GM23338 (cell line): ENCODE data around the gene CPT1A. TPM values are rescaled to one million over a fixed set of nuclear protein-coding genes. Genes with fewer than 3 reads are reported as not detected.

Source experiments
- ATAC-seq: fragments of 200-7000 bp; cut with Tn5 transposase; 3 replicates; pipeline ENCODE4 v1.9.1; 2020
- DNase-seq: peaks from one replicate; pipeline ENCODE4 v3.0.0-alpha.2; 2015; ENCODE audit warnings: low spot score
- H2AFZ ChIP-seq: fragments of 200-600 bp; sonication (generic); 2 replicates; pipeline ENCODE4 v1.8.0; 2016; ENCODE audit warnings: antibody characterized with exemption, mild to moderate bottlenecking, moderate library complexity
- H3F3A ChIP-seq: fragments of 200-600 bp; sonication (generic); replicated peaks from 2 replicates; pipeline ENCODE4 v1.8.0; 2017; ENCODE audit warnings: antibody characterized with exemption, mixed run types, low read depth
- H3K27ac ChIP-seq: fragments of 200-600 bp; sonication (generic); 2 replicates; pipeline ENCODE4 v1.6.1; 2016; ENCODE audit warnings: low read depth
- H3K27me3 ChIP-seq: fragments of 200-600 bp; sonication (generic); 2 replicates; pipeline ENCODE4 v1.8.0; 2016; ENCODE audit warnings: mild to moderate bottlenecking, mixed run types, moderate library complexity; ENCODE audit not compliant: insufficient read depth
- H3K36me3 ChIP-seq: fragments of 200-600 bp; sonication (generic); 2 replicates; pipeline ENCODE4 v1.8.0; 2016; ENCODE audit warnings: mild to moderate bottlenecking; ENCODE audit not compliant: insufficient read depth
- H3K4me1 ChIP-seq: fragments of 200-600 bp; sonication (generic); 2 replicates; pipeline ENCODE4 v1.8.0; 2016; ENCODE audit warnings: mild to moderate bottlenecking, moderate library complexity; ENCODE audit not compliant: insufficient read depth
- H3K4me2 ChIP-seq: fragments of 200-600 bp; sonication (generic); 2 replicates; pipeline ENCODE4 v1.7.1; 2017; ENCODE audit warnings: mixed run types
- H3K4me3 ChIP-seq: fragments of 200-600 bp; sonication (generic); 2 replicates; pipeline ENCODE4 v1.6.1; 2016; ENCODE audit warnings: mixed run types
- H3K79me2 ChIP-seq: fragments of 200-600 bp; sonication (generic); replicated peaks from 2 replicates; pipeline ENCODE4 v1.8.0; 2017; ENCODE audit warnings: mild to moderate bottlenecking; ENCODE audit not compliant: insufficient read depth
- H3K9me2 ChIP-seq: fragments of 200-600 bp; sonication (generic); 2 replicates; pipeline ENCODE4 v1.8.0; 2017; ENCODE audit not compliant: insufficient read depth
- H4K20me1 ChIP-seq: fragments of 200-600 bp; sonication (generic); replicated peaks from 2 replicates; pipeline ENCODE4 v1.8.0; 2017; ENCODE audit warnings: mild to moderate bottlenecking; ENCODE audit not compliant: insufficient read depth
- H3K27ac Mint-ChIP-seq: 2 replicates; pipeline ENCODE4 v1.8.0; 2020; ENCODE audit warnings: inconsistent platforms, mild to moderate bottlenecking, moderate library complexity, mixed read lengths
- H3K27me3 Mint-ChIP-seq: 3 replicates; pipeline ENCODE4 v1.8.0; 2022; ENCODE audit warnings: low read depth, mild to moderate bottlenecking, moderate library complexity, mixed read lengths, inconsistent platforms; ENCODE audit not compliant: insufficient read depth, poor library complexity
- H3K36me3 Mint-ChIP-seq: 3 replicates; pipeline ENCODE4 v1.8.0; 2021; ENCODE audit warnings: low read depth, mild to moderate bottlenecking, inconsistent platforms, moderate library complexity, mixed read lengths
- H3K4me1 Mint-ChIP-seq: 3 replicates; pipeline ENCODE4 v1.8.0; 2020; ENCODE audit warnings: mild to moderate bottlenecking, inconsistent platforms, mixed read lengths
- H3K4me3 Mint-ChIP-seq: 3 replicates; pipeline ENCODE4 v1.8.0; 2021; ENCODE audit warnings: moderate library complexity, mild to moderate bottlenecking, inconsistent platforms, mixed read lengths
- H3K9me3 Mint-ChIP-seq: 3 replicates; pipeline ENCODE4 v1.8.0; 2020; ENCODE audit warnings: moderate library complexity, mild to moderate bottlenecking, inconsistent platforms, mixed read lengths
- CREB1 ChIP-seq: fragments of 250-450 bp; sonication (Bioruptor Pico); IDR thresholded peaks from 2 replicates; pipeline ENCODE4 v1.5.0; 2020; ENCODE audit warnings: low read depth, mild to moderate bottlenecking, moderate library complexity
- CTCF ChIP-seq, 2 experiments: fragments of 200-600 bp in 1 of 2; sonication (generic) in 1 of 2; conservative IDR thresholded peaks; 2 replicates each; pipeline versions ENCODE4 v1.5.1 to v1.6.1; 2016 to 2017; ENCODE audit warnings: antibody characterized with exemption in 2 of 2, low read depth in 2 of 2, mild to moderate bottlenecking in 2 of 2, moderate library complexity in 1 of 2
- ETS1 ChIP-seq: IDR thresholded peaks from 2 replicates; pipeline ENCODE4 v1.6.1; 2016; ENCODE audit warnings: antibody characterized with exemption
- EZH2 ChIP-seq: fragments of 200-600 bp; sonication (generic); IDR thresholded peaks from one replicate; pipeline ENCODE4 v1.8.0; 2017; ENCODE audit warnings: antibody characterized with exemption, mild to moderate bottlenecking, low read depth; ENCODE audit not compliant: unreplicated experiment
- EZH2phosphoT487 ChIP-seq: fragments of 200-600 bp; sonication (generic); IDR thresholded peaks from one replicate; pipeline ENCODE4 v1.8.1; 2018; ENCODE audit warnings: antibody characterized with exemption; ENCODE audit not compliant: unreplicated experiment
- JUNB ChIP-seq: IDR thresholded peaks from one replicate; pipeline ENCODE4 v1.6.1; 2016; ENCODE audit warnings: antibody characterized with exemption; ENCODE audit not compliant: unreplicated experiment
- NANOG ChIP-seq: IDR thresholded peaks from 2 replicates; pipeline ENCODE4 v1.6.1; 2016; ENCODE audit warnings: antibody characterized with exemption, borderline replicate concordance
- POLR2AphosphoS5 ChIP-seq: IDR thresholded peaks from 2 replicates; pipeline ENCODE4 v1.6.1; 2016; ENCODE audit warnings: antibody characterized with exemption, low read depth
- REST ChIP-seq: IDR thresholded peaks from one replicate; pipeline ENCODE4 v1.6.1; 2018; ENCODE audit warnings: antibody characterized with exemption; ENCODE audit not compliant: unreplicated experiment
- STAT1 ChIP-seq: IDR thresholded peaks from one replicate; pipeline ENCODE4 v1.6.1; 2016; ENCODE audit warnings: antibody characterized with exemption; ENCODE audit not compliant: unreplicated experiment
- ZNF114 ChIP-seq: fragments of 250-450 bp; sonication (Bioruptor Pico); IDR thresholded peaks from 2 replicates; pipeline ENCODE4 v1.5.0; 2020; ENCODE audit warnings: mild to moderate bottlenecking, moderate library complexity
- ZNF331 ChIP-seq: fragments of 250-450 bp; sonication (Bioruptor Pico); IDR thresholded peaks from 2 replicates; pipeline ENCODE4 v1.5.0; 2020; ENCODE audit warnings: low read depth, mild to moderate bottlenecking, moderate library complexity
- polyA plus RNA-seq: library from polyadenylated mRNA; unstranded; fragments of >200 nt; fragmentation: Nextera tagmentation; extraction: Ambion mirVana; gene quantifications from 2 replicates; pipeline ENCODE4 v1.2.1, GENCODE V29; 2016
- total RNA-seq: library from RNA; depleted of rRNA; stranded (reverse); fragments of >200 nt; shearing (Covaris generic); gene quantifications from 2 replicates; pipeline ENCODE4 v1.2.3, GENCODE V29; 2014

Gene CPT1A
- total and polyA plus RNA-seq, 2 experiments from 2014 or later = 2.6 to 9.5 TPM

- H3K27me3 Mint-ChIP-seq = peaks cover 13% of the 10 kb centered on the region
- TF ChIP-seq STAT1 (no peak), JUNB (no peak), CTCF (conservative IDR thresholded peaks at IDR 0.05; ENCODE audit: low read depth in 2 of 2) (no peak), POLR2AphosphoS5 (no peak), CREB1 (no peak), REST (no peak), ETS1 (no peak)
- peaks cover 56% of the 10 kb centered on the region for H3K36me3 Mint-ChIP-seq
- Histone ChIP-seq H3K79me2 (peaks cover 25% of the 10 kb centered on the region), H2AFZ (no peak overlapping the region), H3K9me2 (no peaks in the 10 kb centered on the region), H3K4me3 (0 out of 2 replicates have a peak overlapping the region, but pooled peaks have one; percentile 68), H3K4me2 (peak overlapping the region; percentile 85), H3K27me3 (no peaks in the 10 kb centered on the region), H3K27ac (0 out of 2 replicates have a peak overlapping the region, but pooled peaks have one; percentile 78), H4K20me1 (no peaks in the 10 kb centered on the region), H3K36me3 (peaks cover 26% of the 10 kb centered on the region), H3K4me1 (peaks cover 17% of the 10 kb centered on the region), H3F3A (peaks cover 4% of the 10 kb centered on the region; the same call in 1 of the 2 replicates)
- H3K9me3 Mint-ChIP-seq = no peaks in the 10 kb centered on the region; the same call in 1 of the 3 replicates
- H3K27ac Mint-ChIP-seq = peak overlapping the region; percentile 85
- peaks cover 45% of the 10 kb centered on the region for H3K4me1 Mint-ChIP-seq
- no peak for DNase-seq
- H3K4me3 Mint-ChIP-seq = peak overlapping the region; percentile 52
- ATAC-seq = no peak
Observed at GRCh38 chr11:68748061-68748460, 93.7 kb downstream of the CPT1A start.

GRCh38 chr11:68743539-68743938, 98.2 kb downstream of the CPT1A start:
- ATAC-seq = no peak
- peaks cover 33% of the 10 kb centered on the region for H3K36me3 ChIP-seq
- H3K9me2 ChIP-seq = no peaks in the 10 kb centered on the region
- H3F3A ChIP-seq = no peaks in the 10 kb centered on the region; the same call in 1 of the 2 replicates
- H3K79me2 ChIP-seq = peaks cover 12% of the 10 kb centered on the region
- no peak overlapping the region for H2AFZ ChIP-seq
- Mint-ChIP-seq H3K4me1 (peaks cover 47% of the 10 kb centered on the region), H3K27me3 (peaks cover 4% of the 10 kb centered on the region), H3K9me3 (no peaks in the 10 kb centered on the region; the same call in 2 of the 3 replicates), H3K27ac (no peak overlapping the region), H3K4me3 (no peak overlapping the region), H3K36me3 (peaks cover 68% of the 10 kb centered on the region)
- peaks cover 24% of the 10 kb centered on the region for H3K4me1 ChIP-seq
- no peak overlapping the region for H3K4me3 ChIP-seq
- peaks cover 7% of the 10 kb centered on the region for H4K20me1 ChIP-seq
- 0 out of 2 replicates have a peak overlapping the region, but pooled peaks have one; percentile 16 for H3K27ac ChIP-seq
- no peak overlapping the region for H3K4me2 ChIP-seq
- no peak for DNase-seq
- no peaks in the 10 kb centered on the region for H3K27me3 ChIP-seq
- TF ChIP-seq CREB1 = no peak
- no peak for TF ChIP-seq EZH2phosphoT487
- no peak for TF ChIP-seq POLR2AphosphoS5
- TF ChIP-seq REST = no peak
- TF ChIP-seq ZNF331 (CRISPR knock-in tag) = no peak
- TF ChIP-seq ZNF114 (CRISPR knock-in tag) = no peak
- TF ChIP-seq EZH2 = no peak
- no peak for TF ChIP-seq JUNB
- TF ChIP-seq STAT1 = no peak
- no peak for TF ChIP-seq ETS1
- TF ChIP-seq NANOG = no peak
